Endometrial microvascular endothelial cells (primary cell): ENCODE results near the gene PLEKHG1. TPM values are rescaled to one million over a fixed set of nuclear protein-coding genes. Genes with fewer than 3 reads are reported as not detected.

Experiments used
- in situ Hi-C: cut with HindIII; loops from 2 replicates; pipeline ENCODE4 v1.10.0; 2017; ENCODE audit warnings: low sequenced_read_pairs, low pct_unique_long_range_greater_than_20kb; ENCODE audit errors: inconsistent ontology term
- total RNA-seq: library from RNA; depleted of rRNA; stranded (reverse); fragments of >200 nt; gene quantifications from one replicate; pipeline ENCODE4 v1.2.3, GENCODE V29; 2015; ENCODE audit errors: inconsistent ontology term

Gene PLEKHG1
- 45.1 TPM for total RNA-seq

DNA sequence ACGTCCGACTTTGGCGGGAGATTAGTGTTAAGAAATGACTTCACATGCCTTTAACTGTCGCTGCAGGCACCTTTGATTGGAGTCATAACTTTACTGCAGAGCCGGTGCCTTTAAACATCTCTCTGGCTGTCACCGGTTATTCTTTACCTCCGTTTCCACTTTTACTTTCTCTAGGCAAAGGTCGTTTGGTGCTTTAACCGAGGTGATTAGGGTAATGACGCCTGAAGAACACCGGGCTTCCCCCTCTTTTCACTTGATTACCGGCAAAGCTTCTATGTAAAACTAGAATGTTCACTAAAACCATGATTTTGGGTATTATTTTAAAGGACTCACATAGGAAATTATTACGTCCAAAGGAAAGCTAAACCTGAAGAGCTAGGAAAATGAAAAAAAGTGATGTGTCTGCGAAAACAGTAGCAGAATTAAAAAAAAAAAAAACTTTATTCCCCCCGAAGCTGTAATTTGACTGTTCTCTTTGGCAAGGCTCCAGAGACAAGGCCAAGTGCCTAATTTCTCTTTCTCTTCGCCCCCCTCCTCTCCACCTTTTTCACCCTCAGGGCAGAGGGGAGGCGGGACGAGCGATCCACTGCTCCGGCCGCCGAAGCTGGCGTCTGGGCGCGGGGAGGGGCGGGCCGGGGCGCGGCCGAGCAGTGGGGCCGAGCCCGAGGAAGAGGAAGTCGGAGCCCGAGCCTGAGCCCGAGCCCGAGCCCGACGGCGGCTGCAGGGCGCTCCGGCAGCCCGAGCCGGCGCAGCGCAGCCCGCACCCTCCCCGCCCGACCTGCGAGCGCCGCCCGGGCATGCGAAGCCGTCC, at the start of gene PLEKHG1:
Gene PLEKHG1 (plus strand): TSS at position 687 of the 811 bp plus-strand sequence. CDS start 133,797 bp downstream, outside the sequence.
- in situ Hi-C loops, result no loop called here

DNA sequence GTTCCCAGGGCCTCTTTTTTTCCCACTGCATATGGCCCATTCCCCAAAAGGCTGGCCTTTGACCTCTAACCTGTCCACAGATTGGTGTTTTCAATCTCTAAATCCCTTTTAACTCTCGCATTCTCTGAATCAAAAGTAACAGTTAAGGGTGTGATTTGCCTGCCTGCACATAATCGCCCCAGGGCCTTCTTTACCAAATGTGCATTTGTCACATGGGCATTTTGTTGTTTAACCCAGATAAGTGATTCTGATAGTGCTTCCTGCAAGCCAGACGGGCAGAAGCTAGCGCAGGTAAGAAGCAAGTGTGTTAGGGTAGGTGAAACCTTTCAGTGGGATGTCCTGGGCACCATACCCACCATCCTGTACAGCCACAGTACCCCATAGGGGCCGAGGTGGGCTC, 49.4 kb upstream of the PLEKHG1 start:
- in situ Hi-C loops, result no loop called here

DNA sequence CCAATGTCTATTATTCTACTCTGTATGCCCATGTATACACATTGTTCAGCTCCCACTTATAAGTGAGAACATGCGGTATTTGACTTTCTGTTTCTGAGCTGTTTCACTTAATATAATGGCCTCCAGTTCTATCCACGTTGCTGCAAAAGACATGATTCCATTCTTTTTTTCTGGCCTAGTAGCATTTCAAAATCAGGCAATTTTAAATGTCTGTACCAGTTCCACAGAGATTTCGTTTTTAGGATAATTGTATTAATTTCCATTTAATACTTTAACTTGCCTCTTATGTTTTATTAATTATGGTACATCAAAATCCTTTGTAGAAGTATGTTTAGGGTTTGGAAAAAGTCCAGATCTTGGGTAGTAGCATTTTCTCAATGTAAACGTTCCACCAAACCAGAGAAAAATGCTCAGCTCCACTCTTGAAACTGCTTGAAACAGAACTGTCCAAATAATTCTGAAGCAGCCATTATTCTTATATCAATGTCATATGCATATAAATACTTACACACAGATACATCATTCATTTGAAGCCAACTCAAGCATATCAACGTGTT, 42.6 kb upstream of the PLEKHG1 start:
- in situ Hi-C loops, result no loop called here

DNA sequence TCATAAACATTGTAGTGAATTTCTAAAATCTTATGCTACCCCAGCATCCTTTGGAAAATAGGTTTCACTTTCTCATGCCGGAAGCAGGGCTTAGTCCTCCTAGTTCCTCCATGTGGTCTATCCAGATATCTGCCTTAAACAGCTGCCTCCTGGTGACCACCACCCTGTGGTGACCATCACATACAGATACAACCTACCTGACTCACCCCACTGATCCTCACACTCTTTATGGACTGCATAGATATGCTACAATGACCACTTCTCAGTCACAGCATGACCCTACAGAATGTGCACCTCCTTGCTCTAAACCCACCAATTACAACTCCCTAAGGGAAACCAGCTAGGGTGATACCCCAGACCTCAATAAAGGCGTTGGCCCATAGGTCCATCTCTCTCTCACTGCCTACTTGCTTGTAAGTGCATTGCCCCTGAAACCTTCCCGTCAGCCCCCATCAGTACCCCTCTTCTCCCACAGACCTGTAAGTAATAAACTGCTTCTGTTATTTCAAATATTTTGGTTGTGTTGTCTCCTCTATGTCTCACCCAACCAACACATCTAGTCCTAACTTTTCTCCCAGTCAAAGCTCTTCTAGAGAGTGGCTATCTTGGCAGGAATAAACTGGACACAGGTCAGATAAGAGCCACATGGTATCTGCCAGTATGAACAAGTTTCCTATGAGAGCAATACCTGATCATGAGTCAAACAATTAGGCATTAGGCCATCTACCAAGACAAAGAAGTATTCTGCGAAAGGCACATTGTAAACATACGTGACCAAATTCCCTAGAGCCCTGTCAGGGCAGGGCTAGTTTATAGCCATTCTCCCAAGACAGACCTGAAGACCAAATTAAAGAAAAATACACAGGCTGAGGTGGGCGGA, 39.4 kb upstream of the PLEKHG1 start:
- in situ Hi-C loops, result no loop called here

DNA sequence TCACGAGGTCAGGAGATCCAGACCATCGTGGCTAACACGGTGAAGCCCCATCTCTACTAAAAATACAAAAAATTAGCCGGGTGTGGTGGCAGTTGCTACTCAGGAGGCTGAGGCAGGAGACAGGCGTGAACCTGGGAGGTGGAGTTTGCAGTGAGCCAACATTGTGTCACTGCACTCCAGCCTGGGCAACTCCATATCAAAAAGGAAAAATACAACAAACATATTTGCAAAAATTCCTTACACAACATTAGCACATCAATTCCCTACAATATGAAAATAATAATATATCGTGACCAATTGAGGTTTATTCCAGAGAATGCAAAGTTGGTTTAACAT, 38.8 kb upstream of the PLEKHG1 start:
- in situ Hi-C loops, result no loop called here

DNA sequence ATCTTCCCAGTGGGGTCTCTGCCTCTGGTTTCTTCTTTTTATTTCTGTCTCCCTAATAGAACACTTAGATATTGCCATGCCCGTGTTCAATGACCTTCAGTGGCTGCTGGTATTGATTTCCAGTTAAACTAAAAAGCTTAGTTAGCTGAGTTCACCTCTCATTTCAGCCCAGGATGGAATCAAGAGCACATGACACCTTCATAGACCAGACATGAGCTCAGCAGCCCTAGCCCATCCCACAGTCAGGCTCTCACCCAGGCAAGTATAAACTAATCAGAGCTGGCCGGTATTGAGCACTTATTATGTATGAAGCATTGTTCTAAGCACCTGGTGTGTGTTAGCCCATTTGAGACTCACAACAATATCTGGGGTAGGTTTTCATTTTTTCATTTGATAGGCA, 33.7 kb upstream of the PLEKHG1 start:
- in situ Hi-C loops, result no loop called here

DNA sequence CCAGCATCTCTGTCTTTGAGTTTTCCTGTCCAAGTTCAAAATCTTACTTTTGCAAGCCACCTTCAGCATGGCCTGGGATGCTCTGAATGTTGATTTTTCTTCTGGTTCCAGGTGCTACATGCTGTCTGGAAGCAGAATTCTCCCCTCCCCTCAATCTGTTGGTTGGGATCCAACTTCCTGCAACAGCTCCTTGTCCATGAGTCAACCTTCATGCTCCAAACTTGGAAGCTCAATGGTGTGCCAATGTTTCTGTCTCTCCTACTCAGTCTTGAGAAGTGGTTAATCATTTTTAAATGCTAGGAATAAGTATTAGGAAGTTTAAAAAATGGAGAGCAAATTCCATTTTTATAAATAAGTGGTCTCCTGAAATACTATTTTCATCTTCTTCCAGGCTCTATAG, 33.2 kb upstream of the PLEKHG1 start:
- in situ Hi-C loops, result no loop called here

DNA sequence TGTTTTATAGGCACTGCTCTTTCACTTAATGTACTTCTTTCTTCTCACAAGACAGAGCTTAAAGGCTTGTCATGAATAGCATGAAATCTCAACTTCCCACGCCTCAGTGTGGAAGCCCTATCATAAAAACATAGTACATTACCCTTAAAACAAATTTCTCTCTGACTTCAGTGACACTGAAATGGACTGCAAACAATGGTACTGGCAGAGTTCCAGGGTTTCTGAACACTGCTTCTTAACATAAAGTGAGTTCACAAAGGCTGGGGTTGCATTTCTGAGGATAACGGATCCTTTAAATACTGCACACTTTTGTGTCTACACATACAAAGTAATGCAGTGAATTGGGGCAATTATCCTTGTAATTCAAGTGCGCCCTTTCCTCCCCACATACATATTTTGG, 32.3 kb upstream of the PLEKHG1 start:
- in situ Hi-C loops, result no loop called here

DNA sequence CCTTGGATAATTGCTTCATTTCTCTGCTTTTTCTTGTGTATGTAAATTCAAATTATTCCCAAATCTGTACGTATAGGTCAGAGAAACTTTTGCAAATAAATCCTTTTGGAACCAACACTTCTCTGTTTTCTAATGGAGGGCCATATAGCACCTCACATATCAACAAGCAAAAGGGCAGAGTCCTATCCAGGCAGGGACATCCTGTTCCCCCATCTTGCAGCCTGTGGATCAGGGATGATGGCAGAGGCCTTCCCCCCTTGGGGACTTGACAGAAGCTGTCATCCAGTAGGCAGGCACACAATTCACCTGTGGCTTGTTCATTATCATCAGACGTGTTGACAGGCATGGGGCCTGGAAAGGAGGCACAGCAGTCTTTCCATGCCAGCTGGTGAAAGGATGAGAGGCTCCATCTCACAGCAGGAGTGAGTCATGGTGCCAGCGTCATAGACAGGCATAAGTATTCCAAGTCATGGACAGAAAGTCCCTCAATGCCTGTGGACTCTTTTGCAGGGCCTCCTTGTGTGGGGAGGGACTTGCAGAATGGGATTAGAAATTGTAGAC, 31.8 kb upstream of the PLEKHG1 start:
- in situ Hi-C loops, result no loop called here

DNA sequence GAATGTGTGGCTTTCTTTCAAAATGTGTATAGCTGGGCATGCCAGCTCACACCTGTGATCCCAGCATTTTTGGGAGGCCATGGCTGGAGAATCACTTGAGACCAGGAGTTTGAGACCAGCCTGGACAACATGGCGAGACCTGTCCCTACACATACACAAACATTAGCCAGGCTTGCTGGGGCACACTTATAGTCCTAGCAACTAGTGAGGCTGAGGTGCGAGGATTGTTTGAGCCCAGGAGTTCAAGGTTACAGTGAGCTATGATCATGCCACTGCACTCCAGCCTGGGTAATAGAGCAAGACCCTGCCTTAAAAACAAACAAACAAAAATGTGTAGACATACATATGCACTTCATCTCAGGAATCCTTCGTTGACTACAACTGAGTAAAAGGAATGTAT, 31.1 kb upstream of the PLEKHG1 start:
- in situ Hi-C loops, result no loop called here

DNA sequence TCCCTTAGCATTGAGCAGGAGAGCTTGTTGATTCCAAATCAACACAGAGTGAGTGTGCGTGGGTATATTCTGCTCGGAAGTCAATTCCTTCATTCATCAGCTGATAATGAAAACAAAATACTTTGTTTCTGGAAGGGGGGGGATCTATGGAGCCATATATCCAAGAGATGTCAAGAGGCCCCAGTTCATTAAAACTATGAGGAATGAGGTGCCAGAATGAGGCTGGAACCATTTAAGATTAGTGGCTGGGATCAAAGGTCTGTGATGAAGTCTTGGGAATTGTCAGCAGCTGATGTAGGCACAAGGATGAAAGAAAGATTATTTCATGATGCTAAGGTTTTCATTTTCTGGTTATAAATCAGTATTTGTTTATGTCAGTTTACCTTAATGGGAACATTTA, 30.5 kb upstream of the PLEKHG1 start:
- in situ Hi-C loops, result no loop called here

DNA sequence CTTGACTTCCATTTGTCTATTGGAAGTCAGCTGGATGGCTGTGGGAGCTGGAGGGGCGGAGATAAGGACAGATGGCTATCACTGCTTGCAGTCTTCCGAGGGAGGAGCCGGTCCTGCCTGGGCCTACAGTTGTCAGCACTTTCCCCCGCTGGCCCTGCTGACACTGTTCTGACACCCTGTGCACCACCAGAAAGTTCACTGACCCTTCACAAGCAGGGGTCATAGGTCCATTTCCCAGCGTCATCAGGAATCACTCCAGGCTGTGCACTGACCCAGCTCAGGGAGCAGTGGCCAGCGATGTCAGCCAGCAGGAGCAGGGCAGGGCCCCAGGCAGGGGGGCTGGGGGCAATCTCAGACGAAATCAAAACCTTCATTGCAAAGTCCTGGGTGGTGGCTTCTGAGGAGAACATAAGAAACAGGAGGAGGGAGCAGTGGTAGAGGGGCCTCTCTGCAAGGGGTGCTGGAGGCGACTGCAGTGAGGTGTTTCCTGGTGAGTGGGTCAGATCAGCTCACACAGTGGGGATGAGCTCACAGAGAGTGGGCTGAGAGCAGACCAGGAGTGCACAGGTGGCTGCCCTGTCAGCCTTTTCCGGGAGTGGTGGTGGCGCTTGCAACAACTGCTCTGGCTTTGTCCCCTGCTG, 26.5 kb upstream of the PLEKHG1 start:
- in situ Hi-C loops, result no loop called here

DNA sequence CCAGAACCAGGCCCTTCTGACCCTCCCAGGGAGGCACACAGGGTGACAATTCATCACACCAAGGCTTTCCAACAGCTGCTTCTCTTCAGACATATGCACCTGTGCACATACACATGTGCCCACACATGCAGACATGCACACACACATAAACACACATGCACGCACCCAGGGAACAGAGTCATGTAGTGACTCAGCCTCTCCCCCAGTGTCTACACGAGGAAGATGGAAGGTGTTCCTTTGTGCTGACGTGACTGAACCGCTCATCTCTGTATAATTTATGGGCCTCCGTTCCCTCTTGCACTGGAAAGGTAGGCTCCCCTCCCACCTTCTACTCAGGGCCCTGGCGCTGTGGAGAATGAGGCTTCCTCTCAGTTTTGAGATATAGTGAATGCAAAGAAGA, 23.8 kb upstream of the PLEKHG1 start:
- in situ Hi-C loops, result no loop called here

DNA sequence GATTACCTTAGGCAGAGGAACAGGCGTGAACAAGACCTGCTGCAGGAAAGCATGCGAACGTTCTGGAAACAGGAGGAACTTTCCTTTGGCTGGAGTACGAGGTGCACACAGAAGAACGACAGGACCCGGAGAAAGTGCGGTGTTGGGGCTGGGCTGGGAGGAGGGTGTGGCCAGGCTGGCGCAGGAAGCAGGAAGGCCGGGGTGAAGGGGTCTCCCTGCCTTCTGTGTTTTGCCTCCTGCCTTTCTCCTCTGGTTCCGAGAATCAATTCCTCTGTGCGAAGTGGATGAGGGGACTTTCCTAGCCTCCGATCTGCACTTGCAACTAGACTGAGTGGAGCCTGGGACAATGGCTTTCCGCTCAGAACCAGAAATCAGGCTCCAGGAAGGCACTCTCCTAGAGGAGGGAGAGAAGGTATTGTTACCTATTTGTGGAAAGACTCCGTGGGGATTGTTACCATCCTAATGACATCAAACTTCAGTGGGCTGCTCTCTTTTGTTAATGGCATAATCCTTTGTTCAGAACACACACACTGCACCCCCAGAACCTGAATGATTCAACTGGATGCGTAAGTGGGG, 22.9 kb upstream of the PLEKHG1 start:
- in situ Hi-C loops, result no loop called here

DNA sequence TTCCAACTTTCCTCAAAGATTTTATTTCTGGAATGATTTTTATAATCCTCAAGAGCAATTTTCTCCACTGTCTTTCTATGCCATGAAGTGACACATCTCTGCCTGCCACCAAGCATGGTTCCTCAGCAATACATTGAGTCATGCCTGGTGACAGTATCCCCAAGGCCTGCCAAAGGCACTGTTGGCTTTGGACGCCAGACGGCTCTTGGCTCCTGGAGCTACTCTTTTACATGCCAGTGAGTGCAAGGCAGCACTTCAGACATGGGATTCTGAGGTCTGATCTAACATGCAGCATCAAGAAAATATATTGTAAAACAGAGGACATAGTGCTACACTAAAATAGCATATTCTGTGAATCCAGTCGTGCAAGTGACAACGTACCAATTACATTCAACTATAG, 20.1 kb upstream of the PLEKHG1 start:
- in situ Hi-C loops, result no loop called here

DNA sequence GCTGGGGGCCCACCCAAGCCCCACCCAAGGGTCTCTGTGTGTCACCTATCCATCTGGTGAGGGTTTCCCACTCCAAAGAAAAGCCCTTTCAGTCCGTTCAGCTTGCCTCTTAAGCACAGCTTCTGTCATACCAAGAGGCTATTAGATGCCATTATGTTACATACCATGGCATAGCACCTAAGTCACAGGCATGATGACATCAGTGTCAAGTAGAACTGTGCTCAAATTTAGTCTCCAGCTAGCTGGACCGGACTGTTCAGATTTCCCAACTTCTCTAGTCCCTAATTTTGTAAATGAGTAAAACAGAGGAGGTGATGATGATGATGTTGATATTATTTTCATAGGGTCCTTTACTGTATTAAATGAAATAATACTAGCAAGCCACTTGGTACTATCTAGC, 19.2 kb upstream of the PLEKHG1 start:
- in situ Hi-C loops, result no loop called here

DNA sequence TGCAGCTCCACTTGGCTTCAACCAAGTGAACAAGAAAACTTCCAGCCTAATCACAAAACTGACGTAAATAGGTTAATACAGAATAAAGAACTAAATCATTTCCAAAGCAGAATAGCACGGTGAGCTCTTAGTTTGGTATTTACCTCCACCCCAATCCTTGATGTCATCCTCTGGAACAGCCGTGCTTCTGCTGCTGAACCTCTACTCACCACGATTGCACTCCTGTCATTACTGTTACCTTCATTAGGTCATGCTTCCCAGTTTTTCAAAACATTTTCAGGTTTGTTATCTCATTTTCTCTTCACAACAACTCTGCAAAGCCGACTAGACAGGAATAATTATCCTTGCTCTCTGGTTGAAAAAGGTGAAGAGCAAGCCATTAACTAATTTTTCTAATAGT, 15.6 kb upstream of the PLEKHG1 start:
- in situ Hi-C loops, result no loop called here

DNA sequence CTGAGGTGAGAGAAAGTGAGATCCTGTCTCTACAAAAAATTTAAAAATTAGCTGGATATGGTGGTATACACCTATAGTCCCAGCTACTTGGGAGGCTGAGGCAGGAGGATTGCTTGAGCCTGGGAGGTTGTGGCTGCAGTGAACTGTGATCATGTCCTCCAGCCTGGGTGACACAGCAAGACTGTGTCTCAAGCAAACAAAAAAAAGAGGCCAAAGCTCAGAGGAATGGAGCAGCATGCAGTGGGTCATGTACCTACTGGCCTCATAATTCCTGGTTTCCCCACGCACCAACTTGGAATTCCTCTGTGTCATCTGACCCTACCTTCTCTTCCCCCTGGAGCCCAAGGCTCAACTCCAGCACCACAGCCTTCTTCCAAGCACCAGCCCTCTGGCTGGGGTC, 15.1 kb upstream of the PLEKHG1 start:
- in situ Hi-C loops, result no loop called here

DNA sequence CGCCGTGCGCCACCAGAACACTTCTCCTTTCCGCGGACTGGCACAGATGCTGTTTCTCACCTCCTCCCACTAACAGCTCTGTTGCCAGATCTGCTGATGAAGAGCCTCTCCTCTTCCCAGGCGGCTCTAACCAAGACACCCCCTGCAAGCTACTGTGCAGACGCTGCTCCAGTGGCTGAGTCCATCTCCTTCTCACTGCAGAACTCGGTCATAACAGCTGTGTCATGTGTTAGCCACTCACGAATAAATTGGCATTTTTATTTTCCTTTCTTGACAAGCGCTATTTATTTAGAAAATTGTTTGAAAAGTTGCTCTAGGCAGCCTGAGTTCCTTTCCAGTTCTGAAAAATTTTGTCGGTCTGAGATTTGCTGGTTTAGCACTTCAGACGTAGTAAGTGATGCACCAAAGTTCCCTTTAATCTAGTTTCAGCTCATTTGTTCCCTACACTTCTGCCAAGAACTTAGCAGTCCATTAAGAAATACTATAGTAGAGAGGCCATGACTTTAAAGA, 12.8 kb upstream of the PLEKHG1 start:
- in situ Hi-C loops, result no loop called here
